GM19467 (cell line): Measurements from ENCODE around the gene RAB35.

Experiments used
- ATAC-seq: cut with Tn5 transposase; IDR thresholded peaks from one replicate; pipeline ENCODE4 v1.9.1; 2021; ENCODE audit warnings: mild to moderate bottlenecking, moderate library complexity; ENCODE audit not compliant: unreplicated experiment

RAB35 gene

GRCh38 chr12:120109570-120110267 lies 6.8 kb downstream of the RAB35 start:
- no peak for ATAC-seq

GRCh38 chr12:120106151-120106550 lies 10.4 kb downstream of the RAB35 start:
- ATAC-seq = no peak

DNA sequence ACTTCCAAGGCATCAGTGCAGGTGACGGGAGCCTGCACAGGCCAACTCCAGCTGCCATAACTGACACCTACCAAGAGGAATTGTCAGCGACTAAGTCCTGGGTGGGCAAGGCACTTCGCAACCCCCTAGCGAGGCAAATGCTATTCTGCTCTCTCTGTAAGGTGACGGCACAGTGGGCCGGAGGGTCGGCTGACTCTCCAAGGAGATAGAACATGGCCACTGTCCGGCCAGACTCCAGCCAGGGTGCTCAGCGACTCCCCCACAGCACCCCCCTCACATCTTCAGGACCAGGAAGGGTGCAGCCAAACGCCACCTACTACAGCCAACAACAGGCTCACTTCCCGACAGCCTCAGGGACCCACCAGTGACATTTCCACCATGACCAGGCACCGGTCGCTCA lies 13.2 kb downstream of the RAB35 start:
- ATAC-seq = no peak

- no peak for ATAC-seq
Measured at GRCh38 chr12:120103044-120103338, 13.6 kb downstream of the RAB35 start.

GRCh38 chr12:120102189-120103043 lies 14.1 kb downstream of the RAB35 start:
- no peak for ATAC-seq

GRCh38 chr12:120101617-120102016 lies 14.9 kb downstream of the RAB35 start:
- ATAC-seq = no peak

GRCh38 chr12:120101182-120101581 lies 15.4 kb downstream of the RAB35 start:
- ATAC-seq = no peak

DNA sequence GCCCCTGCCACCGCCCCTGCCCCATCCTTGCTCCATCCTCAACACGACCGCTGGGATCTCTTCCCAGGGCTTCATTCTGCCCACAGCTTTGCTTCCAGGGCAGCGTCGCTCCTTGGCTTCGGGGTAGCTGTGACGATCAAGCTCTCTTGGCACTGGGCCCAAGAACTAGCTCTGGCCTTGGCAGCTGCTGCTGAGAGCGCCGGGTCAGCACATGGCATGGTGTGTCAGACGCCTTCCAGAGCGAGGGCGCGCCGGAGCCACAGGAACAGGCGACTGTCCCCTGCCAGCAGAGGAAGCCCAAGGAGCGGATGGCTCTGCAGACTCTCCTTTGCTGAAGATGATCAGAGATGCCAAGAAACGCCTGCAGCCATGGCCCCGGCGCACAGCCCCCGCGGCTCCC lies 15.9 kb downstream of the RAB35 start:
- ATAC-seq = no peak

GRCh38 chr12:120099738-120100137 lies 16.8 kb downstream of the RAB35 start:
- no peak for ATAC-seq

DNA sequence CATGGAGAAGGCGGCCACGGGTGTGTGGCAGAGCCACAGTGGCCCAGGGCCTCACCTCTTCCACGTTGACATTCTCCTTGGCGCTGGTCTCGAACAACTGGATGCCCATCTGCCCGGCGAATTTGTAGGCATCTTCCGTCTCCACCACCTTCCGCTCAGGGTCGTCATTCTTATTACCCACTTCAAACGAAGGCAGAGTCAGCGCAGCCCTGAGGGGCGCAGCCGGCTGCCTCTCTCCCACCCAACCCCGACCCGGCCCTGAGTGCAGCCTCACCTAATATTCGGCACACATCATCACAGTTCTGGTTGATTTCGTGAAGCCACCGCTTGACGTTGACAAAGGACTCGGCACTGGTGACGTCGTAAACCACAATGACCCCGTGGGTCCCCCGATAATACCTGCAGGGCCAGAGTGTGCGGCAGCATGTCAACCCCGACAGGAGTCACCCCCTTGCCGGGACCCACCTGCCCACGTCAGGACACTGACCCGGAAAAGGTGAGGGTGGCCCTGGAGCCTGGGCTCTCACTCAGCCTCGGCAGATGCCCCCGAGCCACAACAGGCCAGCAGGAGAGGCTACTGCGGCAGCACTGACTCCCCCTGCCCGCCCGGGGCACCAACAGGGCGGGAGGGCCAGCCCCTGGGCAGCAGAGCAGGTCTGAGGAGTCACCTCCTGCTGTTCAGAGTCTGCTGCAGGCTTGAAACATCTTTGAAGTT lies 17.6 kb downstream of the RAB35 start:
- ATAC-seq = no peak

GRCh38 chr12:120096671-120097202 lies 19.8 kb downstream of the RAB35 start:
- no peak for ATAC-seq

DNA sequence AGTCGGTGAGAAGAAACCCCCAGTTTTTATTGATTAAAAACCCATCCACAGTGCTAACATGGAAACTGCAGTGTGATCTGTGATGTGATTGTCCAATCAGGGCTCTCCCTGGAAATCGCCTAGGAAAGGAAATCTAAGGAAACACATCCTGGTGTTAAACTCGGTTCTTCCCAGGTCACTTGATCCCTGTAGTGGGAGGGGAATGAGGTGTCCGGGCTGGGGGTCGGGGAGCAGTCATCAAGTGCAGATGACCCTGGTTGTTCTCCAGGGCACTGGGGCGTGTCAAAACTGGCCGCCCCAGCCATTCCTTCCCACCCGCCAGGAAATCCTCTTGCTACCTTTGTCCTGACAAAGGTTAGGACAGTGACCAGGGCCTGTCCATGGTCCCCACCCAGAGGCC lies 20.8 kb downstream of the RAB35 start:
- no peak for ATAC-seq

GRCh38 chr12:120095331-120095730 lies 21.2 kb downstream of the RAB35 start:
- no peak for ATAC-seq

- no peak for ATAC-seq
Measured at GRCh38 chr12:120094485-120094884, 22.1 kb downstream of the RAB35 start.

- no peak for ATAC-seq
Measured at GRCh38 chr12:120093592-120094355, 22.8 kb downstream of the RAB35 start.

GRCh38 chr12:120093336-120093591 lies 23.3 kb downstream of the RAB35 start:
- ATAC-seq = no peak

GRCh38 chr12:120092551-120093335 lies 23.8 kb downstream of the RAB35 start:
- ATAC-seq = no peak

DNA sequence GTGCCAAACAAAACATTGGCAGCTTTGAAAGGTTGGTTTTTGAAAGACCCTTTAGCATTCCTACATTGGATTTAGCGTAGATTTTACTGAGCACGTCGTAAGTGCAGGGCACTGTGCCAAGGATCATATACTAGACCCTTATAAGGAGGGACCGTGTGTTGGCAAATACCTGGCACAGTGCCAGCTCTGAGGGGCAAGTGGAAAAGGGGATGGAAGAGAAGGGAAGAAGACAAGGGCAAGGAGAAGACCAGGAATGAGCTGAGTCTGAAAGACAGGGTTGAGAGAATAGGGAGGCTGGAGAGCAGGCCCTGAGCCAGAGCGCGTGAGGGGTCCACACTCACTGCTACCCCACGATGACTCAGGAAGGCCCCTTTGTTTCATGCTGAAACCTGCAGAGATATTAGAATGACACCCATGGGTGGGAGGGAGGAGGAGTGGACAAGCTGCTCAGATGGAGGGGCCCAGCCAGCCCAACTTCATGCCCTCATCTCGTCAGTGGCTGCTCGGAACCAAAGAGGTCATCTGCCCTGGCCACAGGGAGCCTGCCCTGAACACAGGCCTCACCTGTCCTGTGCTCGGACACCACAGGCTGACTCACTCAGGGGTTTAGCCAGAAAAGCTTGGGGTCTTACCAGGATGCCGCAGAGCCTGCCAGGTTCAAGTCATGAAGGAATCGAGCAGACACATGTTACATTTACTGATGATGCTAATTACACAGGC lies 25.0 kb downstream of the RAB35 start:
- ATAC-seq = no peak

DNA sequence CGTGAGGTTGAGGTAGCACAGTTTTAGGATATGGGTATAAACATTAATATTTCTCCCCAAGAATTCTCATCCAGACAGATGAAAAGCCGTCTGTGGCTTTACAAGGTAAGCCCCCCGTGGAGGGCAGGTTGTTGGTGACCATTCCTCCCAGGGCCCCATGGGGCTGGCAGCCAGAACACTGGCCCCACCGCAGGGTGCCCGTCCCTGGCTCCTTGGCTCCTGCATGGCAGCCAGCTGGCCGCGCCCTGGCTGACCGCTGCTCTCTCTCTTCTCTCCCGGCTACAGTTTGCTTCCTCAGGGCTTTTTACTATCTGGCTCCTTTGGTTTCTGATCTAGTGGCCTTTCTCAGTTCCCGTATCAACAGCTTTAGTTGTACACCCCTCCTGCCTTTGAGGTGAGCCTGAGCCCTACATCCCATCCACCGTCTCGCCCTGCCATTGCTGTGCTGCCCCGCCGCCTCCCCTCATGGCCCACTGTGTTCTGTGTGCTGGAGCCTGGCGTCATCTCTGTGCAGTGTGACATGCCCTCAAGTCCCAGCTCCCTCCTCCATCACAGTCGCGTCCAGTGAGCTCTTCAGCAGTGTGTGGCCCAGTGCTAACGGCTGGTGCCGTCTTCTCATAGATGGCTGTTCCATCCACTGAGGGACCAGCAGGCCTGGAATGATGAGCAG lies 25.8 kb downstream of the RAB35 start:
- ATAC-seq = no peak
